ENCODE measurements around the gene TGM1.

DNA sequence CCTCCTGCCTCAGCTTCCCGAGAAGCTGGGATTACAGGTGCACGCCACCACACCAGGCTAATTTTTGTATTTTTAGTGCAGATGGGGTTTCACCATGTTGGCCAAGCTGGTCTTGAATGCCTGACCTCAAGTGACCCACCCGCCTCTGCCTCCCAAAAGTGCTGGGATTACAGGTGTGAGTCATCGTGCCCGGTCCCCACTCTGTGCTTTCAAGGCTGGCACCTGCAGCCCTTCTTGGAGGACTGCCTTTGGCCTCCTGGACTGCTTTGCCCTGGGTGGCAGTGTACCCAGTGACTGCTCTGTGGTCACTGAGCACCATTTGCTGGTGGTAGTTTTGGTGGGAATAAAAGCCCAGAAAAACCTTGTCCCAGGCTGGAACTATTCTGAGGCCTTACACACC is 24.0 kb upstream of the TGM1 start:
- TF ChIP-seq CTCF (IDR thresholded peaks at IDR 0.05; ENCODE audit: low read depth, low read length, missing input control) = no peak
- TF ChIP-seq GABPA (IDR thresholded peaks at IDR 0.05 in 1 of 2, conservative IDR thresholded peaks at IDR 0.05 in 1 of 2) = no peak
- no peak for TF ChIP-seq RAD21 (IDR thresholded peaks at IDR 0.05)
- TF ChIP-seq, protein P1, sequence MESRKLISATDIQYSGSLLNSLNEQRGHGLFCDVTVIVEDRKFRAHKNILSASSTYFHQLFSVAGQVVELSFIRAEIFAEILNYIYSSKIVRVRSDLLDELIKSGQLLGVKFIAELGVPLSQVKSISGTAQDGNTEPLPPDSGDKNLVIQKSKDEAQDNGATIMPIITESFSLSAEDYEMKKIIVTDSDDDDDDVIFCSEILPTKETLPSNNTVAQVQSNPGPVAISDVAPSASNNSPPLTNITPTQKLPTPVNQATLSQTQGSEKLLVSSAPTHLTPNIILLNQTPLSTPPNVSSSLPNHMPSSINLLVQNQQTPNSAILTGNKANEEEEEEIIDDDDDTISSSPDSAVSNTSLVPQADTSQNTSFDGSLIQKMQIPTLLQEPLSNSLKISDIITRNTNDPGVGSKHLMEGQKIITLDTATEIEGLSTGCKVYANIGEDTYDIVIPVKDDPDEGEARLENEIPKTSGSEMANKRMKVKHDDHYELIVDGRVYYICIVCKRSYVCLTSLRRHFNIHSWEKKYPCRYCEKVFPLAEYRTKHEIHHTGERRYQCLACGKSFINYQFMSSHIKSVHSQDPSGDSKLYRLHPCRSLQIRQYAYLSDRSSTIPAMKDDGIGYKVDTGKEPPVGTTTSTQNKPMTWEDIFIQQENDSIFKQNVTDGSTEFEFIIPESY (IDR thresholded peaks at IDR 0.05) = no peak
- TF ChIP-seq TAF1 (conservative IDR thresholded peaks at IDR 0.05) = no peak

Data from liver (tissue), 3 donors.